ENCODE results near the gene SQSTM1. TPM values are rescaled to one million over a fixed set of nuclear protein-coding genes. Genes with fewer than 3 reads are reported as not detected.

Gene SQSTM1
- total and polyA plus RNA-seq, 2 experiments from 2014 or later: 402 to 641 TPM

DNA sequence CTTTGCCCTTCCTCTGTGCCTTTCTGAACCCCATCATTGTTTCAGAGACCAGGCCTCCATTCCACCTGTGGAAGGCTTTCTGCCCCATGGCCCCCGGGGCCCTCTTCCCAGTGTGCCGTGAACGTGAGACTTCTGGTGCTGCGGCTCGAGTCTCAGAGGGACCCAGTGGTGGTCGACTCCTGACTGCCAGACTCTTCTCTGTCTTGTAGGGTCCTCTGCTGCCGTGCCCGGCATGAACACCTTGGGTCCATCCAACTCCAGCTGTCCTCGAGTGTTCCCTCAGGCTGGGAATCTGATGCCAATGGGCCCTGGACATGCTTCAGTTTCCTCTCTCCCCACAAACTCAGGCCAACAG, 47.0 kb upstream of the SQSTM1 start:
- TF ChIP-seq EZH2 (IDR thresholded peaks at IDR 0.05; ENCODE audit: borderline replicate concordance) (no peak), EZH2phosphoT487 (IDR thresholded peaks at IDR 0.05; ENCODE audit: low read depth, severe bottlenecking, unreplicated experiment) (no peak)
- TF ChIP-seq, protein P1, sequence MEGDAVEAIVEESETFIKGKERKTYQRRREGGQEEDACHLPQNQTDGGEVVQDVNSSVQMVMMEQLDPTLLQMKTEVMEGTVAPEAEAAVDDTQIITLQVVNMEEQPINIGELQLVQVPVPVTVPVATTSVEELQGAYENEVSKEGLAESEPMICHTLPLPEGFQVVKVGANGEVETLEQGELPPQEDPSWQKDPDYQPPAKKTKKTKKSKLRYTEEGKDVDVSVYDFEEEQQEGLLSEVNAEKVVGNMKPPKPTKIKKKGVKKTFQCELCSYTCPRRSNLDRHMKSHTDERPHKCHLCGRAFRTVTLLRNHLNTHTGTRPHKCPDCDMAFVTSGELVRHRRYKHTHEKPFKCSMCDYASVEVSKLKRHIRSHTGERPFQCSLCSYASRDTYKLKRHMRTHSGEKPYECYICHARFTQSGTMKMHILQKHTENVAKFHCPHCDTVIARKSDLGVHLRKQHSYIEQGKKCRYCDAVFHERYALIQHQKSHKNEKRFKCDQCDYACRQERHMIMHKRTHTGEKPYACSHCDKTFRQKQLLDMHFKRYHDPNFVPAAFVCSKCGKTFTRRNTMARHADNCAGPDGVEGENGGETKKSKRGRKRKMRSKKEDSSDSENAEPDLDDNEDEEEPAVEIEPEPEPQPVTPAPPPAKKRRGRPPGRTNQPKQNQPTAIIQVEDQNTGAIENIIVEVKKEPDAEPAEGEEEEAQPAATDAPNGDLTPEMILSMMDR (IDR thresholded peaks at IDR 0.05; ENCODE audit: poor library complexity): no peak
- Histone ChIP-seq H2AFZ (no peak overlapping the region), H3K9me3 (ENCODE audit: low read depth) (no peaks in the 10 kb centered on the region), H4K20me1 (ENCODE audit: insufficient read depth, poor library complexity, severe bottlenecking) (peaks cover 4% of the 10 kb centered on the region), H3K27ac (no peak overlapping the region), H3K4me1 (ENCODE audit: insufficient read depth) (no peaks in the 10 kb centered on the region), H3K4me3 (no peak overlapping the region), H3K9me2 (replicated peaks; ENCODE audit: insufficient read depth) (no peaks in the 10 kb centered on the region), H3K27me3 (no peaks in the 10 kb centered on the region), H3K36me3 (replicated peaks; ENCODE audit: insufficient read depth, low read depth) (no peaks in the 10 kb centered on the region), H3K79me2 (peaks cover 12% of the 10 kb centered on the region), H3K4me2 (no peak overlapping the region)
- DNase-seq (ENCODE audit: low spot score): no peak
- 86% methylated on average over 9 of the region's 9 CpGs for WGBS (ENCODE audit: low lambda C conversion rate, missing lambda C conversion rate)

DNA sequence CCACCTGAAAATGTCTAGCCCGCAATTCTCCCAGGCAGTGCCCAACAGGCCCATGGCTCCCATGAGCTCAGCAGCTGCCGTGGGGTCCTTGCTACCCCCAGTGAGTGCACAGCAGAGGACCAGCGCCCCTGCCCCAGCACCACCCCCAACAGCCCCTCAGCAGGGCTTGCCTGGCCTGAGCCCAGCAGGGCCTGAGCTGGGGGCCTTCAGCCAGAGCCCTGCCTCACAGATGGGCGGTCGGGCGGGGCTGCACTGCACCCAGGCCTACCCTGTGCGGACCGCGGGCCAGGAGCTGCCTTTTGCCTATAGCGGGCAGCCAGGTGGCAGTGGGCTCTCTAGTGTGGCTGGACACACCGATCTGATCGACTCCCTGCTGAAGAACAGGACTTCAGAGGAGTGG, 46.3 kb upstream of the SQSTM1 start:
- Histone ChIP-seq H3K27me3 (no peaks in the 10 kb centered on the region), H3K9me3 (ENCODE audit: low read depth) (no peaks in the 10 kb centered on the region), H2AFZ (no peak overlapping the region), H3K4me2 (no peak overlapping the region), H4K20me1 (ENCODE audit: insufficient read depth, poor library complexity, severe bottlenecking) (no peaks in the 10 kb centered on the region), H3K27ac (no peak overlapping the region), H3K4me1 (ENCODE audit: insufficient read depth) (no peaks in the 10 kb centered on the region), H3K79me2 (peaks cover 6% of the 10 kb centered on the region), H3K36me3 (replicated peaks; ENCODE audit: insufficient read depth, low read depth) (no peaks in the 10 kb centered on the region), H3K4me3 (no peak overlapping the region), H3K9me2 (replicated peaks; ENCODE audit: insufficient read depth) (no peaks in the 10 kb centered on the region)
- TF ChIP-seq, protein P1 (IDR thresholded peaks at IDR 0.05; ENCODE audit: poor library complexity): no peak
- TF ChIP-seq EZH2 (IDR thresholded peaks at IDR 0.05; ENCODE audit: borderline replicate concordance): no peak
- no peak for TF ChIP-seq EZH2phosphoT487 (IDR thresholded peaks at IDR 0.05; ENCODE audit: low read depth, severe bottlenecking, unreplicated experiment)
- WGBS (ENCODE audit: low lambda C conversion rate, missing lambda C conversion rate): 97% methylated on average over 12 of the region's 12 CpGs
- DNase-seq (ENCODE audit: low spot score): no peak

DNA sequence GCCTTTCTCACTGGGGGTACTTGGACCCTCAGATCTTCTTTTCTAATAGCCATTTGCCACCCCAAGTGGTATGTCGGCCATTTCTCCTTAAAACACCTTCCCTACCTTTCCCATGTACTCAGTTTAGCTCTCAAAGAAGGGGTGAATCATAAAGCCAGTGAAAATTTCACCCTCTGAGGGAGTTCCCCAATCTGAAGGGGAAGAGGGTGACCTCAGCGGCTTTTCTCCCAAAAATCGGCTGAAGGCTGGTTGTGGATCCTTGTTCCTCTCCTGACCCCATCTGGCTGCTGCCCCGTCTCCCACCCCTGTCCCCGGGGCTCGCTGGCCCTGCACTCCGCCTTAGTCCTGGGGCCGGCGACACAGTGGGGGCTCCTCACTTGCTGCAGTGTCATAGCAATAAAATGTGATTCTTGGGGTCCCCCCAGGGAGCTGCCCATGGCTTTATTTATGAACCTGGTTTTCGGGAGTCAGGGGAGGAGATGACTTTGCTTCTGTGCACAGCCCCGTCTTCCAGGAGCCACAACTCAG, 44.2 kb upstream of the SQSTM1 start:
- H2AFZ ChIP-seq: no peak overlapping the region
- H3K36me3 ChIP-seq (replicated peaks; ENCODE audit: insufficient read depth, low read depth): no peaks in the 10 kb centered on the region
- 98% methylated on average over 11 of the region's 11 CpGs for WGBS (ENCODE audit: low lambda C conversion rate, missing lambda C conversion rate)
- no peaks in the 10 kb centered on the region for H3K4me1 ChIP-seq (ENCODE audit: insufficient read depth)
- H3K4me3 ChIP-seq: no peak overlapping the region
- no peak overlapping the region for H3K4me2 ChIP-seq
- DNase-seq (ENCODE audit: low spot score): no peak
- H3K27me3 ChIP-seq: no peaks in the 10 kb centered on the region
- no peaks in the 10 kb centered on the region for H4K20me1 ChIP-seq (ENCODE audit: insufficient read depth, poor library complexity, severe bottlenecking)
- H3K9me2 ChIP-seq (replicated peaks; ENCODE audit: insufficient read depth): no peaks in the 10 kb centered on the region
- H3K27ac ChIP-seq: no peak overlapping the region
- no peaks in the 10 kb centered on the region for H3K79me2 ChIP-seq
- TF ChIP-seq EZH2 (IDR thresholded peaks at IDR 0.05; ENCODE audit: borderline replicate concordance) (no peak), EZH2phosphoT487 (IDR thresholded peaks at IDR 0.05; ENCODE audit: low read depth, severe bottlenecking, unreplicated experiment) (no peak)
- TF ChIP-seq, protein P1 (IDR thresholded peaks at IDR 0.05; ENCODE audit: poor library complexity): no peak
- no peaks in the 10 kb centered on the region for H3K9me3 ChIP-seq (ENCODE audit: low read depth)

DNA sequence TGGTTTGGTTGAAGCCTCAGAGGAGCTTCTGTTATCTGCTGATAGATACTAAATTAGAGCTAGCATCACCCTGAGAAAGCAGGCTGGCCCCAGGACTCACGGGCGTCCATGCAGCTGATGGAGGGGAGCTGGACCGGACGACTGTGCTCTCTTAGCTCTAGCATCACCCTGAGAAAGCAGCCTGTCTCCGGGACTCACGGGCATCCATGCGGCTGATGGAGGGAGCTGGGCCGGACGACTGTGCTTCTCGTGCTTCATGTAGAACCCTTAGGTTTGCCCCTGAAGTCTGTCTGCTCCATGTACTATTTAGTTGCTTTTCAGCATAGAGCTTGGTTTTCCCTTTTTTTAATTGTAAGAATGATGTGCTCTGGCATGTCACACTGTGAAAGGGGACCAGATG, 43.2 kb upstream of the SQSTM1 start:
- H3K27me3 ChIP-seq: no peaks in the 10 kb centered on the region
- no peak overlapping the region for H3K4me3 ChIP-seq
- no peaks in the 10 kb centered on the region for H4K20me1 ChIP-seq (ENCODE audit: insufficient read depth, poor library complexity, severe bottlenecking)
- no peaks in the 10 kb centered on the region for H3K4me1 ChIP-seq (ENCODE audit: insufficient read depth)
- H3K79me2 ChIP-seq: no peaks in the 10 kb centered on the region
- no peak overlapping the region for H2AFZ ChIP-seq
- no peak for DNase-seq (ENCODE audit: low spot score)
- WGBS (ENCODE audit: low lambda C conversion rate, missing lambda C conversion rate): 92% methylated on average over 10 of the region's 10 CpGs
- H3K36me3 ChIP-seq (replicated peaks; ENCODE audit: insufficient read depth, low read depth): no peaks in the 10 kb centered on the region
- H3K27ac ChIP-seq: no peak overlapping the region
- H3K9me3 ChIP-seq (ENCODE audit: low read depth): no peaks in the 10 kb centered on the region
- no peak for TF ChIP-seq EZH2phosphoT487 (IDR thresholded peaks at IDR 0.05; ENCODE audit: low read depth, severe bottlenecking, unreplicated experiment)
- TF ChIP-seq EZH2 (IDR thresholded peaks at IDR 0.05; ENCODE audit: borderline replicate concordance): no peak
- TF ChIP-seq, protein P1 (IDR thresholded peaks at IDR 0.05; ENCODE audit: poor library complexity): no peak
- H3K4me2 ChIP-seq: no peak overlapping the region
- H3K9me2 ChIP-seq (replicated peaks; ENCODE audit: insufficient read depth): no peaks in the 10 kb centered on the region

All from hepatocyte (in vitro differentiated cells).